Liver (tissue), 9 donors: ENCODE data around the gene ATAT1. TPM values are rescaled to one million over a fixed set of nuclear protein-coding genes. Genes with fewer than 3 reads are reported as not detected.

Experiments
- DNase-seq: peaks from one replicate; pipeline ENCODE4 v3.0.0-alpha.2; 2017; ENCODE audit warnings: low spot score
- H3K27ac ChIP-seq, 2 donors: one replicate each; pipeline ENCODE4 v1.7.0; 2013; ENCODE audit warnings: inconsistent platforms in 2 of 2, low read length in 2 of 2, control low read depth in 1 of 2, low read depth in 1 of 2, mild to moderate bottlenecking in 1 of 2
- H3K27me3 ChIP-seq, 4 donors: one replicate each; pipeline versions ENCODE4 v1.6.1 to v1.7.0; 2013; ENCODE audit warnings: low read length in 3 of 4, inconsistent platforms in 1 of 4, mild to moderate bottlenecking in 1 of 4, moderate library complexity in 1 of 4; ENCODE audit not compliant: control insufficient read depth in 4 of 4, insufficient read depth in 4 of 4
- H3K36me3 ChIP-seq, 4 donors: one replicate each; pipeline versions ENCODE4 v1.6.1 to v1.7.0; 2013; ENCODE audit warnings: low read length in 3 of 4, mild to moderate bottlenecking in 3 of 4, low read depth in 1 of 4, moderate library complexity in 1 of 4; ENCODE audit not compliant: control insufficient read depth in 4 of 4, insufficient read depth in 3 of 4
- H3K4me1 ChIP-seq, 4 donors: one replicate each; pipeline versions ENCODE4 v1.6.1 to v1.7.0; 2013; ENCODE audit warnings: low read length in 3 of 4, mild to moderate bottlenecking in 3 of 4, moderate library complexity in 1 of 4; ENCODE audit not compliant: control insufficient read depth in 4 of 4, insufficient read depth in 4 of 4
- H3K4me3 ChIP-seq, 3 donors: one replicate each; pipeline versions ENCODE4 v1.6.1 to v1.7.0; 2013; ENCODE audit warnings: low read length in 3 of 3, control low read depth in 1 of 3, low read depth in 1 of 3, mild to moderate bottlenecking in 1 of 3
- H3K9ac ChIP-seq, 2 donors: one replicate each; pipeline ENCODE4 v1.7.0; 2013; ENCODE audit warnings: low read length in 2 of 2, mild to moderate bottlenecking in 2 of 2, moderate library complexity in 2 of 2, control low read depth in 1 of 2, low read depth in 1 of 2
- H3K9me3 ChIP-seq, 4 donors: one replicate each; pipeline versions ENCODE4 v1.6.1 to v1.7.0; 2013; ENCODE audit warnings: low read length in 3 of 4; ENCODE audit not compliant: control insufficient read depth in 4 of 4
- ATF3 ChIP-seq: IDR thresholded peaks from 2 replicates; pipeline ENCODE4 v1.6.1; 2016; ENCODE audit warnings: antibody characterized with exemption
- CTCF ChIP-seq: fragments of 150-350 bp; IDR thresholded peaks from 2 replicates; pipeline ENCODE4 v1.5.1; 2017; ENCODE audit warnings: improper control_type of control experiment, low read depth, low read length; ENCODE audit not compliant: missing input control
- EGR1 ChIP-seq, 2 donors: IDR thresholded peaks; 2 replicates each; pipeline ENCODE4 v1.6.1; 2016 to 2018; ENCODE audit warnings: antibody characterized with exemption in 2 of 2, low read depth in 2 of 2
- FOXA1 ChIP-seq: IDR thresholded peaks from 2 replicates; pipeline ENCODE4 v1.6.1; 2016; ENCODE audit warnings: antibody characterized with exemption
- FOXA2 ChIP-seq: IDR thresholded peaks from 2 replicates; pipeline ENCODE4 v1.6.1; 2016; ENCODE audit warnings: antibody characterized with exemption
- GABPA ChIP-seq, 2 donors: IDR thresholded peaks in 1 of 2; conservative IDR thresholded peaks in 1 of 2; 2 replicates each; pipeline ENCODE4 v1.6.1; 2016; ENCODE audit warnings: antibody characterized with exemption in 2 of 2, mild to moderate bottlenecking in 1 of 2, moderate library complexity in 1 of 2
- HNF4A ChIP-seq, 2 donors: conservative IDR thresholded peaks; 2 replicates each; pipeline ENCODE4 v1.6.1; 2016; ENCODE audit warnings: antibody characterized with exemption in 2 of 2, mild to moderate bottlenecking in 2 of 2
- HNF4G ChIP-seq: IDR thresholded peaks from 2 replicates; pipeline ENCODE4 v1.6.1; 2016; ENCODE audit warnings: antibody characterized with exemption
- JUND ChIP-seq, 2 donors: IDR thresholded peaks; 2 replicates each; pipeline ENCODE4 v1.6.1; 2016; ENCODE audit warnings: antibody characterized with exemption in 2 of 2
- MAX ChIP-seq: IDR thresholded peaks from 2 replicates; pipeline ENCODE4 v1.6.1; 2016; ENCODE audit warnings: antibody characterized with exemption
- NR2F2 ChIP-seq: IDR thresholded peaks from 2 replicates; pipeline ENCODE4 v1.6.1; 2016; ENCODE audit warnings: antibody characterized with exemption
- RAD21 ChIP-seq, 2 donors: IDR thresholded peaks; 2 replicates each; pipeline ENCODE4 v1.6.1; 2016; ENCODE audit warnings: antibody characterized with exemption in 2 of 2, mild to moderate bottlenecking in 2 of 2
- REST ChIP-seq: IDR thresholded peaks from 2 replicates; pipeline ENCODE4 v1.6.1; 2016; ENCODE audit warnings: antibody characterized with exemption, mild to moderate bottlenecking
- RXRA ChIP-seq, 2 donors: IDR thresholded peaks; 2 replicates each; pipeline ENCODE4 v1.6.1; 2017 to 2018; ENCODE audit warnings: antibody characterized with exemption in 2 of 2, mild to moderate bottlenecking in 1 of 2
- SP1 ChIP-seq: IDR thresholded peaks from 2 replicates; pipeline ENCODE4 v1.6.1; 2018; ENCODE audit warnings: antibody characterized with exemption, mild to moderate bottlenecking
- TAF1 ChIP-seq: conservative IDR thresholded peaks from 2 replicates; pipeline ENCODE4 v1.6.1; 2016; ENCODE audit warnings: antibody characterized with exemption, mild to moderate bottlenecking
- YY1 ChIP-seq: IDR thresholded peaks from 2 replicates; pipeline ENCODE4 v1.6.1; 2016; ENCODE audit warnings: antibody characterized with exemption, mild to moderate bottlenecking
- ZBTB33 ChIP-seq: IDR thresholded peaks from 2 replicates; pipeline ENCODE4 v1.6.1; 2016; ENCODE audit warnings: antibody characterized with exemption
- WGBS: extraction: QIAGEN DNeasy Blood & Tissue Kit; methylation state at CpG from one replicate; pipeline ENCODE4 v1.1.7; 2013; 5-methylcytosine and 5-hydroxymethylcytosine counted together
- polyA plus RNA-seq, 2 donors: library from polyadenylated mRNA; stranded (reverse) in 1 of 2; unstranded in 1 of 2; fragments of 200-250 nt in 1 of 2; fragments of >200 nt in 1 of 2; fragmentation: Nextera tagmentation in 1 of 2; extraction: Ambion mirVana in 1 of 2; gene quantifications; one replicate each; pipeline versions ENCODE4 v1.2.1 to v1.2.3, GENCODE V29; 2013 to 2015
- total RNA-seq, 2 donors: library from RNA; depleted of rRNA; stranded (reverse); fragments of >200 nt; gene quantifications; one replicate each; pipeline ENCODE4 v1.2.3, GENCODE V29; 2014
- donor health status: healthy.
- donor health status: healthy.
- donor health status: healthy.
- donor health status: healthy.
- donor health status: healthy.

ATAT1 gene
- total and polyA plus RNA-seq, 4 donors = 2.1 to 5.4 (median 3.0) TPM

GRCh38 chr6:30591008-30591407, 35.7 kb upstream of the ATAT1 start:
- H3K36me3 ChIP-seq = peaks cover 8 to 54% (median 44%) of the 10 kb centered on the region in 4 donors
- DNase-seq = no peak
- no peak overlapping the region for H3K4me3 ChIP-seq
- WGBS = 75% methylated on average over 1 of the region's 1 CpG
- no peak overlapping the region for H3K27ac ChIP-seq
- no peaks in the 10 kb centered on the region for H3K27me3 ChIP-seq
- H3K9ac ChIP-seq = no peak overlapping the region
- no peaks in the 10 kb centered on the region for H3K9me3 ChIP-seq
- no peaks in the 10 kb centered on the region for H3K4me1 ChIP-seq
- TF ChIP-seq NR2F2 (no peak), CTCF (no peak), RAD21 (IDR thresholded peaks at IDR 0.05) (no peak), REST (no peak), RXRA (IDR thresholded peaks at IDR 0.05) (no peak), HNF4A (conservative IDR thresholded peaks at IDR 0.05) (no peak), GABPA (IDR thresholded peaks at IDR 0.05 in 1 of 2, conservative IDR thresholded peaks at IDR 0.05 in 1 of 2) (no peak), HNF4G (no peak), FOXA2 (no peak), YY1 (no peak), SP1 (no peak), EGR1 (IDR thresholded peaks at IDR 0.05; ENCODE audit: low read depth in 2 of 2) (no peak), MAX (no peak), JUND (IDR thresholded peaks at IDR 0.05) (no peak), FOXA1 (no peak), ATF3 (no peak), TAF1 (no peak), ZBTB33 (no peak)
